HEK293 (cell line): ENCODE results near the gene LSM2.

Experiments
- CTCF ChIA-PET: fragments of 350-600 bp; formaldehyde crosslinking; extraction: SDS; loops from one replicate; lab custom pipeline; 2021; ENCODE audit warnings: antibody characterized with exemption; lab: Yijun Ruan, JAX
- POLR2A ChIA-PET: fragments of 300-600 bp; formaldehyde crosslinking; extraction: SDS; loops from one replicate; lab custom pipeline; 2020; ENCODE audit warnings: antibody characterized with exemption, inconsistent platforms; lab: Yijun Ruan, JAX
- H3K27ac ChIP-seq: fragments of 200-500 bp; sonication (Bioruptor generic); 2 replicates; pipeline ENCODE4 v1.5.1; 2014; ENCODE audit warnings: low read depth, low read length, control low read depth, inconsistent platforms; ENCODE audit errors: extremely low read depth
- H3K36me3 ChIP-seq, 2 experiments: fragments of 200-500 bp in 1 of 2; sonication (Bioruptor generic) in 1 of 2; 1 replicate in 1 of 2; 2 replicates in 1 of 2; pipeline ENCODE4 v1.5.1; 2014 to 2017; ENCODE audit warnings: inconsistent platforms in 2 of 2, low read length in 2 of 2; ENCODE audit not compliant: control insufficient read depth in 2 of 2, insufficient read depth in 1 of 2
- H3K4me1 ChIP-seq: fragments of 200-500 bp; sonication (Bioruptor generic); 2 replicates; pipeline ENCODE4 v1.5.1; 2014; ENCODE audit warnings: mild to moderate bottlenecking, low read length, inconsistent platforms; ENCODE audit not compliant: control insufficient read depth, insufficient read depth
- H3K4me3 ChIP-seq: 2 replicates; pipeline ENCODE4 v1.5.1; 2011; ENCODE audit warnings: low read depth, mild to moderate bottlenecking, control low read depth, low read length, moderate library complexity
- H3K9me3 ChIP-seq: fragments of 200-500 bp; sonication (Bioruptor generic); 2 replicates; pipeline ENCODE4 v1.5.1; 2014; ENCODE audit warnings: low read depth, low read length, inconsistent platforms; ENCODE audit not compliant: control insufficient read depth, insufficient read depth
- BCL11B ChIP-seq: fragments of 450-650 bp; formaldehyde crosslinking; IDR thresholded peaks from 2 replicates; pipeline ENCODE4 v1.5.1; 2016; ENCODE audit warnings: low read depth, missing biosample characterization, missing genetic modification characterization
- GLI2 ChIP-seq: fragments of 450-650 bp; formaldehyde crosslinking; IDR thresholded peaks from 2 replicates; pipeline ENCODE4; 2017; ENCODE audit warnings: missing biosample characterization, missing genetic modification characterization, low read depth, borderline replicate concordance
- HOXC10 ChIP-seq: sonication (generic); formaldehyde crosslinking; IDR thresholded peaks from 2 replicates; pipeline ENCODE4 v1.8.1; 2023; ENCODE audit warnings: mild to moderate bottlenecking, missing genetic modification reagents
- KLF9 ChIP-seq: fragments of 450-650 bp; formaldehyde crosslinking; IDR thresholded peaks from 2 replicates; pipeline ENCODE4 v1.5.1; 2016; ENCODE audit warnings: missing biosample characterization, missing genetic modification characterization, low read depth
- ZNF138 ChIP-seq: fragments of 450-650 bp; formaldehyde crosslinking; IDR thresholded peaks from 2 replicates; pipeline ENCODE4 v1.5.1; 2016; ENCODE audit warnings: missing biosample characterization, missing genetic modification characterization, borderline replicate concordance
- ZNF16 ChIP-seq: fragments of 450-650 bp; formaldehyde crosslinking; IDR thresholded peaks from 2 replicates; pipeline ENCODE4 v1.5.1; 2016; ENCODE audit warnings: low read depth, missing biosample characterization, missing genetic modification characterization
- ZNF184 ChIP-seq: fragments of 450-650 bp; IDR thresholded peaks from 2 replicates; pipeline ENCODE4 v1.5.1; 2018; ENCODE audit warnings: missing biosample characterization, mild to moderate bottlenecking, missing genetic modification characterization
- ZNF670 ChIP-seq: fragments of 450-650 bp; formaldehyde crosslinking; IDR thresholded peaks from 2 replicates; pipeline ENCODE4 v1.5.1; 2016; ENCODE audit warnings: missing biosample characterization, missing genetic modification characterization, low read depth
- ZNF776 ChIP-seq: fragments of 450-650 bp; formaldehyde crosslinking; IDR thresholded peaks from 2 replicates; pipeline ENCODE4 v1.5.0; 2017; ENCODE audit warnings: missing biosample characterization, missing genetic modification characterization, borderline replicate concordance
- ZNF830 ChIP-seq: fragments of 450-650 bp; IDR thresholded peaks from 2 replicates; pipeline ENCODE4 v1.5.0; 2018; ENCODE audit warnings: missing biosample characterization, missing genetic modification characterization, low read depth, mild to moderate bottlenecking, moderate library complexity
- TF ChIP-seq, protein P1 (sequence below): fragments of 450-650 bp; formaldehyde crosslinking; IDR thresholded peaks from 2 replicates; pipeline ENCODE4 v1.5.1; 2016; ENCODE audit warnings: missing biosample characterization, missing genetic modification characterization, borderline replicate concordance
- TF ChIP-seq, protein P2 (sequence below): fragments of 450-650 bp; formaldehyde crosslinking; conservative IDR thresholded peaks from 2 replicates; pipeline ENCODE4 v1.5.1; 2016; ENCODE audit warnings: low read depth, missing biosample characterization, missing genetic modification characterization
- TF ChIP-seq, protein P3 (sequence below): fragments of 450-650 bp; formaldehyde crosslinking; IDR thresholded peaks from 2 replicates; pipeline ENCODE4 v1.5.1; 2016; ENCODE audit warnings: missing biosample characterization, missing genetic modification characterization
- TF ChIP-seq, protein P4 (sequence below): fragments of 450-650 bp; formaldehyde crosslinking; IDR thresholded peaks from 2 replicates; pipeline ENCODE4 v1.5.1; 2017; ENCODE audit warnings: missing biosample characterization, missing genetic modification characterization
- TF ChIP-seq, protein P5 (sequence below): fragments of 450-650 bp; formaldehyde crosslinking; IDR thresholded peaks from 2 replicates; pipeline ENCODE4 v1.5.1; 2017; ENCODE audit warnings: missing biosample characterization, missing genetic modification characterization

The LSM2 gene

DNA sequence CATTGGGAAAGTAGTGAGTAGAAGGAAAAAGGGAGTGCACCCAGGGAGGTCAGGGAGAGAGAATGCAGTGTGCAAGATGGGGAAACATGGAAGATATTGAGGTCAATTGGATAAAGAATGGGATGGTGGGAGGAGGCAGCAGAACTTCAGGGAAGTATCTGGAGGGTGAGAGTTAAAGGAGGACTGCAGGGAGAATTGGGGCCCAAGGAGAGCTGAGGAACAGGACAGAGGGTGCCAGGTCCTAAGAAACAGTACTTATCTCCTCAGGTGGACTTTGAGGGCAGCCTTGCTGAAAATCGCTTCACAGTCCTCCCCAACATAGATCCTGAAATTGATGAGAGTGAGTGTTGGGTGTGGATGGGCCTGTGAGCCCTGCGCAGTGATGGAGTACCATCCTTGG lies 48.5 kb downstream of the LSM2 start:
- H3K4me1 ChIP-seq, result no peaks in the 10 kb centered on the region
- no peak overlapping the region for H3K27ac ChIP-seq
- ChIA-PET POLR2A (interaction anchor here (1.5 to 1.7 kb wide), 2 partner anchors 46 to 69 kb away, joined by 4 to 6 read pairs; partner anchors contain the start of gene HSPA1B), CTCF (interaction anchor here (2.2 to 3.9 kb wide), 2 partner anchors 11 to 12 kb away, joined by 10 to 33 read pairs; no protein-coding TSS in a partner anchor)
- no peak overlapping the region for H3K4me3 ChIP-seq
- H3K9me3 ChIP-seq, result no peaks in the 10 kb centered on the region
- H3K36me3 ChIP-seq, result peaks cover 14 to 55% of the 10 kb centered on the region in 2 experiments; a peak in 2 of 3 replicates
- TF ChIP-seq, protein P1, sequence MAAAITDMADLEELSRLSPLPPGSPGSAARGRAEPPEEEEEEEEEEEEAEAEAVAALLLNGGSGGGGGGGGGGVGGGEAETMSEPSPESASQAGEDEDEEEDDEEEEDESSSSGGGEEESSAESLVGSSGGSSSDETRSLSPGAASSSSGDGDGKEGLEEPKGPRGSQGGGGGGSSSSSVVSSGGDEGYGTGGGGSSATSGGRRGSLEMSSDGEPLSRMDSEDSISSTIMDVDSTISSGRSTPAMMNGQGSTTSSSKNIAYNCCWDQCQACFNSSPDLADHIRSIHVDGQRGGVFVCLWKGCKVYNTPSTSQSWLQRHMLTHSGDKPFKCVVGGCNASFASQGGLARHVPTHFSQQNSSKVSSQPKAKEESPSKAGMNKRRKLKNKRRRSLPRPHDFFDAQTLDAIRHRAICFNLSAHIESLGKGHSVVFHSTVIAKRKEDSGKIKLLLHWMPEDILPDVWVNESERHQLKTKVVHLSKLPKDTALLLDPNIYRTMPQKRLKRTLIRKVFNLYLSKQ (tag by site-specific recombination), result no peak
- TF ChIP-seq HOXC10 (no peak), ZNF16 (tag by site-specific recombination) (no peak), ZNF830 (tag by site-specific recombination) (no peak), BCL11B (tag by site-specific recombination) (no peak), KLF9 (tag by site-specific recombination) (no peak), ZNF670 (tag by site-specific recombination) (no peak), ZNF776 (tag by site-specific recombination) (no peak), ZNF184 (no peak), GLI2 (no peak), ZNF138 (tag by site-specific recombination) (no peak)
- TF ChIP-seq, protein P2, sequence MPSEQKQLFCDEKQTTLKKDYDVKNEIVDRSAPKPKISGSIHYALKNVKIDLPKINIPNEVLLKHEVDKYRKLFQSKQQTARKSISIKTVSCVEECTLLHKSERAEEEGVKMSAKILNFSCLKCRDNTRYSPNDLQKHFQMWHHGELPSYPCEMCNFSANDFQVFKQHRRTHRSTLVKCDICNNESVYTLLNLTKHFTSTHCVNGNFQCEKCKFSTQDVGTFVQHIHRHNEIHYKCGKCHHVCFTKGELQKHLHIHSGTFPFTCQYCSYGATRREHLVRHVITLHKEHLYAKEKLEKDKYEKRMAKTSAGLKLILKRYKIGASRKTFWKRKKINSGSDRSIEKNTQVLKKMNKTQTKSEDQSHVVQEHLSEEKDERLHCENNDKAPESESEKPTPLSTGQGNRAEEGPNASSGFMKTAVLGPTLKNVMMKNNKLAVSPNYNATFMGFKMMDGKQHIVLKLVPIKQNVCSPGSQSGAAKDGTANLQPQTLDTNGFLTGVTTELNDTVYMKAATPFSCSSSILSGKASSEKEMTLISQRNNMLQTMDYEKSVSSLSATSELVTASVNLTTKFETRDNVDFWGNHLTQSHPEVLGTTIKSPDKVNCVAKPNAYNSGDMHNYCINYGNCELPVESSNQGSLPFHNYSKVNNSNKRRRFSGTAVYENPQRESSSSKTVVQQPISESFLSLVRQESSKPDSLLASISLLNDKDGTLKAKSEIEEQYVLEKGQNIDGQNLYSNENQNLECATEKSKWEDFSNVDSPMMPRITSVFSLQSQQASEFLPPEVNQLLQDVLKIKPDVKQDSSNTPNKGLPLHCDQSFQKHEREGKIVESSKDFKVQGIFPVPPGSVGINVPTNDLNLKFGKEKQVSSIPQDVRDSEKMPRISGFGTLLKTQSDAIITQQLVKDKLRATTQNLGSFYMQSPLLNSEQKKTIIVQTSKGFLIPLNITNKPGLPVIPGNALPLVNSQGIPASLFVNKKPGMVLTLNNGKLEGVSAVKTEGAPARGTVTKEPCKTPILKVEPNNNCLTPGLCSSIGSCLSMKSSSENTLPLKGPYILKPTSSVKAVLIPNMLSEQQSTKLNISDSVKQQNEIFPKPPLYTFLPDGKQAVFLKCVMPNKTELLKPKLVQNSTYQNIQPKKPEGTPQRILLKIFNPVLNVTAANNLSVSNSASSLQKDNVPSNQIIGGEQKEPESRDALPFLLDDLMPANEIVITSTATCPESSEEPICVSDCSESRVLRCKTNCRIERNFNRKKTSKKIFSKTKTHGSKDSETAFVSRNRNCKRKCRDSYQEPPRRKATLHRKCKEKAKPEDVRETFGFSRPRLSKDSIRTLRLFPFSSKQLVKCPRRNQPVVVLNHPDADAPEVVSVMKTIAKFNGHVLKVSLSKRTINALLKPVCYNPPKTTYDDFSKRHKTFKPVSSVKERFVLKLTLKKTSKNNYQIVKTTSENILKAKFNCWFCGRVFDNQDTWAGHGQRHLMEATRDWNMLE (tag by site-specific recombination), result no peak
- TF ChIP-seq, protein P3, sequence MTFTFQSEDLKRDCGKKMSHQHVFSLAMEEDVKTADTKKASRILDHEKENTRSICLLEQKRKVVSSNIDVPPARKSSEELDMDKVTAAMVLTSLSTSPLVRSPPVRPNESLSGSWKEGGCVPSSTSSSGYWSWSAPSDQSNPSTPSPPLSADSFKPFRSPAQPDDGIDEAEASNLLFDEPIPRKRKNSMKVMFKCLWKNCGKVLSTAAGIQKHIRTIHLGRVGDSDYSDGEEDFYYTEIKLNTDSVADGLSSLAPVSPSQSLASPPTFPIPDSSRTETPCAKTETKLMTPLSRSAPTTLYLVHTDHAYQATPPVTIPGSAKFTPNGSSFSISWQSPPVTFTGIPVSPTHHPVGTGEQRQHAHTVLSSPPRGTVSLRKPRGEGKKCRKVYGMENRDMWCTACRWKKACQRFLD (tag by site-specific recombination), result no peak
- TF ChIP-seq, protein P4, sequence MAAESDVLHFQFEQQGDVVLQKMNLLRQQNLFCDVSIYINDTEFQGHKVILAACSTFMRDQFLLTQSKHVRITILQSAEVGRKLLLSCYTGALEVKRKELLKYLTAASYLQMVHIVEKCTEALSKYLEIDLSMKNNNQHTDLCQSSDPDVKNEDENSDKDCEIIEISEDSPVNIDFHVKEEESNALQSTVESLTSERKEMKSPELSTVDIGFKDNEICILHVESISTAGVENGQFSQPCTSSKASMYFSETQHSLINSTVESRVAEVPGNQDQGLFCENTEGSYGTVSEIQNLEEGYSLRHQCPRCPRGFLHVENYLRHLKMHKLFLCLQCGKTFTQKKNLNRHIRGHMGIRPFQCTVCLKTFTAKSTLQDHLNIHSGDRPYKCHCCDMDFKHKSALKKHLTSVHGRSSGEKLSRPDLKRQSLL (tag by site-specific recombination), result no peak
- TF ChIP-seq, all 188 proteins: peak for 0

DNA sequence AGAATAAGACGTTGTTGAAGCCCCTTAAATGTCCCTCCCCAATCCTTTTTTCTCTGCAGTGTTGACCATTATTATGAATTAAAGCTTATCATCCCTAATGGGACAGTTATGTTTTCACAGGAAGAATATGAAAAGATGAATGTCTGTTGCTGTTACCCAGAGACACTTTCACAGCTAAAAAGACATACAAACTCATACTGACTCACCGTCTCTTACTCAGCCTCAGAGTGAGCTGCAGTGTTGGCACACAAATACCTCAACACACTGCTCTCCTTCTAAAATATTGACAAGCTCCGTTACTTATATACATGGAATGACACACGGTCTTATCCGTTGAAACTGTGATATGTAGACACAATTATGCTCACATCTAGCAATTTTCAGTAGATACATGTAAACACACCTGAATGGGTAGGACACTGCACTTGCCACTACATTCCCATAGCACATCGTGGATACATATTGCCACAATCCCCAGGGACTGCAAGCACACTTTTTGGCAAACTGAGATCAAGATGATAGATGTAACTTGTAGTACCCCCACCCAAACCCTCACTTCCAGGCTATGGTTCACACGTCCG lies 53.9 kb downstream of the LSM2 start:
- TF ChIP-seq, protein P5, sequence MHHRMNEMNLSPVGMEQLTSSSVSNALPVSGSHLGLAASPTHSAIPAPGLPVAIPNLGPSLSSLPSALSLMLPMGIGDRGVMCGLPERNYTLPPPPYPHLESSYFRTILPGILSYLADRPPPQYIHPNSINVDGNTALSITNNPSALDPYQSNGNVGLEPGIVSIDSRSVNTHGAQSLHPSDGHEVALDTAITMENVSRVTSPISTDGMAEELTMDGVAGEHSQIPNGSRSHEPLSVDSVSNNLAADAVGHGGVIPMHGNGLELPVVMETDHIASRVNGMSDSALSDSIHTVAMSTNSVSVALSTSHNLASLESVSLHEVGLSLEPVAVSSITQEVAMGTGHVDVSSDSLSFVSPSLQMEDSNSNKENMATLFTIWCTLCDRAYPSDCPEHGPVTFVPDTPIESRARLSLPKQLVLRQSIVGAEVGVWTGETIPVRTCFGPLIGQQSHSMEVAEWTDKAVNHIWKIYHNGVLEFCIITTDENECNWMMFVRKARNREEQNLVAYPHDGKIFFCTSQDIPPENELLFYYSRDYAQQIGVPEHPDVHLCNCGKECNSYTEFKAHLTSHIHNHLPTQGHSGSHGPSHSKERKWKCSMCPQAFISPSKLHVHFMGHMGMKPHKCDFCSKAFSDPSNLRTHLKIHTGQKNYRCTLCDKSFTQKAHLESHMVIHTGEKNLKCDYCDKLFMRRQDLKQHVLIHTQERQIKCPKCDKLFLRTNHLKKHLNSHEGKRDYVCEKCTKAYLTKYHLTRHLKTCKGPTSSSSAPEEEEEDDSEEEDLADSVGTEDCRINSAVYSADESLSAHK (tag by site-specific recombination), result no peak
- Histone ChIP-seq H3K36me3 (peaks cover 0 to 21% of the 10 kb centered on the region in 2 experiments; a peak in 2 of 3 replicates), H3K4me3 (no peak overlapping the region), H3K4me1 (no peaks in the 10 kb centered on the region), H3K9me3 (no peaks in the 10 kb centered on the region), H3K27ac (no peak overlapping the region)
- CTCF ChIA-PET, result interaction anchor here (0.6 to 2.3 kb wide), 7 partner anchors 13 to 1371 kb away, joined by 3 to 13 read pairs (median 3); partner anchors contain the start of gene DDAH2
- POLR2A ChIA-PET, result interaction anchor here (0.5 to 7.4 kb wide), 12 partner anchors 9 to 87 kb away, joined by 3 to 43 read pairs (median 4); partner anchors contain the start of genes HSPA1B and MSH5
